ENCODE results near the gene GPC5. TPM values are rescaled to one million over a fixed set of nuclear protein-coding genes. Genes with fewer than 3 reads are reported as not detected.
A peak's percentile ranks its signal among the peaks of the same experiment; 100 is the strongest.

GPC5 gene
- total RNA-seq, 1 donor from 2014 or later = 0.99 TPM

DNA sequence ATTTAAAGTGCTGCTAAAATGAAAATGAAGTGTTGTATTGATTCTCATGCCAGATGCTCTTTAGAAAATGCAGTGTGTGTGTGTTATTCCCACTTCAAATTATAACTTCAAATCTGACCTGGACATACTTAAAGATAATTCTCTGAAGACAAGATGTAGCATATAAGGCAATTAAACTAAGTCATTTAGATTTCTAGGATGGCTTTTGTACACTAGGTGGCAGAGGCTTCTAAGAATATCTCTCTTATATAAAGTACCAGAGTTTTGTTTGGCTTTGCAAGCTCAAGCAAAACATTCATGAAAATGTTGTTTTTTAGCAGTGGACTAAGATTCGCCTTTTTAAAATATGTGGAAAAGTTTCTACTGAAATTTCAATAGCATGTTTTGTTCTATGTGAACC lies 407.2 kb downstream of the GPC5 start:
- no peak overlapping the region for H3K27ac Mint-ChIP-seq (ENCODE audit: unreplicated experiment)
- no peak for DNase-seq (ENCODE audit: low spot score)

DNA sequence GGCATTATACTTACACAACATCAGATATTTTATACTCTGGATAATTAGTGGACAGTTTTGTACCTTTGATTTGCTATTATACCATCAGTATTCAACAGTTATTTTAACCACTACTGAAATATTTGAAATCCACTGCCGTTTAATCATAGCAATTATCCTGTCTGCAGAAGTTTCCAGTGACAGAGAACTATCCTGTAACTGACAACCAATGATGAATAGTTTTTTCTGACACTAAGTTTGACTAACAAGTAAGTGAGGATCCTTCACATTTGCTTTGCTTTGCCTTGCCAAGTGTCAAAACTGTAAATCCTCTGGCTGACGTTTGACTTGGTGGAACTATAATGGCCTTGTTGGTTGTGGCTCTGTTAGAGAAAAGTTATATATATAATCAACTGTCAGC lies 410.7 kb downstream of the GPC5 start:
- H3K27me3 Mint-ChIP-seq (ENCODE audit: low read depth) = peaks cover 8% of the 10 kb centered on the region
- peaks cover 3% of the 10 kb centered on the region for H3K4me1 Mint-ChIP-seq (ENCODE audit: low read depth)
- TF ChIP-seq, protein P1, sequence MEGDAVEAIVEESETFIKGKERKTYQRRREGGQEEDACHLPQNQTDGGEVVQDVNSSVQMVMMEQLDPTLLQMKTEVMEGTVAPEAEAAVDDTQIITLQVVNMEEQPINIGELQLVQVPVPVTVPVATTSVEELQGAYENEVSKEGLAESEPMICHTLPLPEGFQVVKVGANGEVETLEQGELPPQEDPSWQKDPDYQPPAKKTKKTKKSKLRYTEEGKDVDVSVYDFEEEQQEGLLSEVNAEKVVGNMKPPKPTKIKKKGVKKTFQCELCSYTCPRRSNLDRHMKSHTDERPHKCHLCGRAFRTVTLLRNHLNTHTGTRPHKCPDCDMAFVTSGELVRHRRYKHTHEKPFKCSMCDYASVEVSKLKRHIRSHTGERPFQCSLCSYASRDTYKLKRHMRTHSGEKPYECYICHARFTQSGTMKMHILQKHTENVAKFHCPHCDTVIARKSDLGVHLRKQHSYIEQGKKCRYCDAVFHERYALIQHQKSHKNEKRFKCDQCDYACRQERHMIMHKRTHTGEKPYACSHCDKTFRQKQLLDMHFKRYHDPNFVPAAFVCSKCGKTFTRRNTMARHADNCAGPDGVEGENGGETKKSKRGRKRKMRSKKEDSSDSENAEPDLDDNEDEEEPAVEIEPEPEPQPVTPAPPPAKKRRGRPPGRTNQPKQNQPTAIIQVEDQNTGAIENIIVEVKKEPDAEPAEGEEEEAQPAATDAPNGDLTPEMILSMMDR (IDR thresholded peaks at IDR 0.05) = no peak

More for the DNA sequence above, 407.2 kb downstream of the GPC5 start:
- H3K9me3 Mint-ChIP-seq (ENCODE audit: low read depth) = no peaks in the 10 kb centered on the region
- H3K36me3 Mint-ChIP-seq (ENCODE audit: low read depth) = no peaks in the 10 kb centered on the region
- H3K4me1 Mint-ChIP-seq (ENCODE audit: low read depth) = peaks cover 3% of the 10 kb centered on the region
- TF ChIP-seq, protein P1 (IDR thresholded peaks at IDR 0.05) = peak; percentile 71
- peaks cover 4% of the 10 kb centered on the region for H3K27me3 Mint-ChIP-seq (ENCODE audit: low read depth)
- H3K4me3 Mint-ChIP-seq (ENCODE audit: unreplicated experiment) = no peak overlapping the region

GRCh38 chr13:91813253-91813652 lies 414.8 kb downstream of the GPC5 start:
- Mint-ChIP-seq H3K27ac (ENCODE audit: unreplicated experiment) (no peak overlapping the region), H3K4me1 (ENCODE audit: low read depth) (peaks cover 6% of the 10 kb centered on the region)

More for the DNA sequence above, 410.7 kb downstream of the GPC5 start:
- H3K36me3 Mint-ChIP-seq (ENCODE audit: low read depth) = no peaks in the 10 kb centered on the region
- no peaks in the 10 kb centered on the region for H3K9me3 Mint-ChIP-seq (ENCODE audit: low read depth)
- no peak overlapping the region for H3K4me3 Mint-ChIP-seq (ENCODE audit: unreplicated experiment)
- no peak overlapping the region for H3K27ac Mint-ChIP-seq (ENCODE audit: unreplicated experiment)
- DNase-seq (ENCODE audit: low spot score) = no peak

DNA sequence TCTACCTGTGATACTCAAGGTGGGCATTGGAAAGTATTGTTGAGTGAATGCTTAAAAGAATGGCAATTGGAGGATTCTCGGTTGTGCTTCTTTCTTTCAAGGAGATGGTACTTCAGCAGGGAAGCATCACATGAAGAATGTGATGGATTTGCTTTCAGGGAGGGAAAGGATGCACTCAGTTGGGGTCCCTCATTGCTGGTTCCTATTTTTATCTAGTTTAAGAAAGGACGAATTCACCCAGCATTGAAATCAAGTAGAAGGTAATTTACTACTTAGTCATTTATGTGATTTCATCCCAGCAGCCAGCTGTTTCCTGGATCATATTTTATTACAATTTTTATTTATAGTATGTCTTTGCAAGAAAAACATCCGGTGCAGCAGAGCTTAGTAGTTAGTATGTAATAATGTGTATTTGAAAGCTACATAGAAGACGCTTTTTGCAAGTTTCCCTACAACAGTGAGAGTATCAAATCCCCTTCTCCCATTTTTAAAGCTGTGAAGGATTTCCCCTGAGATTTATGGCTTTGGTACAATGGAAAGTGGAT lies 417.9 kb downstream of the GPC5 start:
- no peak for DNase-seq (ENCODE audit: low spot score)

More at GRCh38 chr13:91813253-91813652, 414.8 kb downstream of the GPC5 start:
- Mint-ChIP-seq H3K27me3 (ENCODE audit: low read depth) (peaks cover 13% of the 10 kb centered on the region), H3K36me3 (ENCODE audit: low read depth) (no peaks in the 10 kb centered on the region), H3K9me3 (ENCODE audit: low read depth) (no peaks in the 10 kb centered on the region), H3K4me3 (ENCODE audit: unreplicated experiment) (no peak overlapping the region)
- TF ChIP-seq, protein P1 (IDR thresholded peaks at IDR 0.05) = no peak
- no peak for DNase-seq (ENCODE audit: low spot score)

GRCh38 chr13:91817250-91817649 lies 418.8 kb downstream of the GPC5 start:
- Mint-ChIP-seq H3K27ac (ENCODE audit: unreplicated experiment) (no peak overlapping the region), H3K36me3 (ENCODE audit: low read depth) (no peaks in the 10 kb centered on the region), H3K4me1 (ENCODE audit: low read depth) (peaks cover 6% of the 10 kb centered on the region), H3K27me3 (ENCODE audit: low read depth) (peaks cover 13% of the 10 kb centered on the region), H3K4me3 (ENCODE audit: unreplicated experiment) (no peak overlapping the region), H3K9me3 (ENCODE audit: low read depth) (no peaks in the 10 kb centered on the region)
- DNase-seq (ENCODE audit: low spot score) = no peak
- TF ChIP-seq, protein P1 (IDR thresholded peaks at IDR 0.05) = peak; percentile 66

More for the DNA sequence above, 417.9 kb downstream of the GPC5 start:
- Mint-ChIP-seq H3K27me3 (ENCODE audit: low read depth) (peaks cover 13% of the 10 kb centered on the region), H3K4me3 (ENCODE audit: unreplicated experiment) (no peak overlapping the region), H3K36me3 (ENCODE audit: low read depth) (no peaks in the 10 kb centered on the region), H3K4me1 (ENCODE audit: low read depth) (peaks cover 6% of the 10 kb centered on the region), H3K27ac (ENCODE audit: unreplicated experiment) (no peak overlapping the region), H3K9me3 (ENCODE audit: low read depth) (no peaks in the 10 kb centered on the region)
- TF ChIP-seq, protein P1 (IDR thresholded peaks at IDR 0.05) = no peak

Data from chondrocyte (in vitro differentiated cells).